ENCODE results near the gene DTNBP1.

DTNBP1 gene

GRCh38 chr6:15527838-15528617 is 134.8 kb downstream of the DTNBP1 start:
- no peak for DNase-seq

- DNase-seq: no peak
Observed at GRCh38 chr6:15526212-15526701, 136.6 kb downstream of the DTNBP1 start.

DNA sequence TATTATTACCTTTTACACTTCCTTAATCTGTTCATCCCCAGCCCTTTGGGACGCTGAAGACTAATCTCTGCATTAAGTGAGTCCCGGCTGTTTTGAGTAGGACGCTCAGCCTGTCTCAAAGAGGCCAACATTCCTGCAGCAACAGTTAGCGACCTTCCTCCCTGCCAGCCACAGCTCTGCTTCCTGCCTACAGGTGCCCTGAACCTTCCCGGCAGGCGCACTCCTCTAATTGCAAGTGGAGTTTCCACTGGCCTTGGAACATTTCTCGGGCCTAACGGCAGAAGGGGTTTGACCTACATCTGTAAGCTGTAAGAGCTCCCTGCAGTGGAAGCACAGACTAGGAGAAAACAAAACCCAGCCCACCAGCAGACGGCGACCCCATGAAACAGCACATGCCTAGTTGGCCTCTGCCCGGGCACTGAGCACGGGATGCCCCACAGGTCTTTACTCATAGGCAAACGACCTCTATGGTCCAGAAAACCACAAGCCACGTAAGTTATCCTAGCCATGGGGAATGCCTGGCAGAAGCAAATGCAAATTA is 137.9 kb downstream of the DTNBP1 start:
- no peak for DNase-seq

GRCh38 chr6:15523679-15524630 is 138.9 kb downstream of the DTNBP1 start:
- no peak for DNase-seq

- DNase-seq: no peak
Observed at GRCh38 chr6:15522856-15523529, 139.8 kb downstream of the DTNBP1 start.

- DNase-seq: no peak
Observed at GRCh38 chr6:15522427-15522826, 140.4 kb downstream of the DTNBP1 start.

DNA sequence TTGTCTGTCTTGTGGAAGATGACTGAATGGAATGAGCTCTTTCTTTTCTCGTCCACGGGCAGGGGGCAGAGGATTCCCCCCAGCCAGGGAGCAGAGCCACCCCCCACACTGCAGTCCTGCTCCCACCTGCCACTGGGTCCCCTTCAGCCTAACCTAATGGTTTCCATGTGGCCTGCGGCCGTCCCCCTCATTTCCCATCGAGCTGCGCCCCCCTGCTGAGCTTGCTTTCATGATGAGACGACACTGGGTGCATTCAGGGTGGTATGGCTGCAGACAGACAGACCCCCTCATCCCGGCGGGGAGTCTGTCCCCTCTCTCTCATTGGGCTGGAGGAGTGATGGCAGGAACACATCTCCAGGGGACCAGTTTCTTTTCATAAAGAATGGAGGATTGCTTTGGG is 140.8 kb downstream of the DTNBP1 start:
- no peak for DNase-seq

DNA sequence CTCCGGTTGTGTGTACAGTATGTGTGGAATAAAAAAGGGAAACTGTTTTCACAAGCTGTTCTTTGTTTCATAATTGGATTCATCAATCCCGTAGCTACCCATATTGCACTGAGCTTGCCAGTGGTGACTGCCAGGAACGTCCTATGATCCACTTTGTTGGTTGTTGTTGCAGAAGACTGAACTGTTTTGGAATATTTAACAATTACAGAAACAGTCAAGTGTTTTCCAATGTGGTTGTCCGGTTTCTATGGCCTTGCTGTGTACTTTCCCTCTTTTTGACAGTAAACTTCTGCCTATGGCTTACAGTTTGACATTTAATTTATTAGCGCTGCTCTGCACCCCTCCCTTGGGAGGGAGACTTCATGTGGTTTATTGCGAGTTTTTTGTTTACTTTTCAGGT is 141.2 kb downstream of the DTNBP1 start:
- DNase-seq: no peak

DNA sequence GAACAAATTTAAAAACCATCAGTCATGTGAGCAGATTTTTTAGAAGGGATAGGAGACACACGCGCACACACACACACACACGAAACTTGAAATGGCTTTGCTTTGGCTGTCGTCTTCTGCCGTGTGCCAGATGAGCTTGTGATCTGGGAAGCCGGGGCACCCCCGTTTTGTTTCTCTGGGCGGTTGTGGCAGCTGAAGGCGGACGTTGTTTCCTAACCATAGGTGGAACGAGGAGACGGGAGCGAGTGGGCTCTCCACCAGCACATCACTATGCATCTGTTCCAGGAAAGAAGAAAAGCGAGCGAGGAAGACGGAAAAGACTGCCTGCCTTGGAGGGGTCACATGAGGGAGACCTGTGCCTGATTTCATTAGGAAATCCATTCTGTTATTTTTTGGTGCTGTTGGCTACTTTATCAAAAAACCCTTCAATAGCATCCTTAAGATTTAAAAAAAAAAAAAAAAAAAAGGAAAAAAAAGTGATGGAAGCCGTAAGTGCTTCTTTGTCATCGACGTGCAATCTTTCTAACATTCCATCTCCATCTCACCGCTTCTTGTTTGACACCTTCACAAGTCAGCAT is 142.1 kb downstream of the DTNBP1 start:
- DNase-seq: no peak

GRCh38 chr6:15519681-15520080 is 143.1 kb downstream of the DTNBP1 start:
- no peak for DNase-seq

- DNase-seq: no peak
Observed at GRCh38 chr6:15518878-15519277, 143.9 kb downstream of the DTNBP1 start.

DNA sequence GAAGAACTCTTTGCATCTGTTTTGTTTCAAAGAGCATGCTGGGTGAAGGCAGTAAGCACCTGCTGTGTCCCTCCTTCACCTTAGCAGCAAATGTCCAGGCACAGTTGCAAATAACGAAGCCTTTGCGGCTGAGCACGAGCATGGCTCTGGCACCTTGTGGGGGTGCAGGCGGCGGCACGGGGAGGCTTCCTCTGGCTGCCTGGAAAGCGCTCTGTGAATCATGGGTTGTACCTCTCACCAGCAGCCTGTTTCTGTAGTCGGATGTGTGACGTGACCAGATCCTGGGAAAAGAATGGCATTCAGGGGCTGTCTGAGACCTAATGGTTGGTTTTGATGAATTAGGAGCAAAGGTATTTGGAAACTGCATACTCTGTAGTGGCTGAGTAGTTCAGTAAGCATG is 144.8 kb downstream of the DTNBP1 start:
- no peak for DNase-seq

GRCh38 chr6:15517600-15517999 is 145.2 kb downstream of the DTNBP1 start:
- DNase-seq: no peak

DNA sequence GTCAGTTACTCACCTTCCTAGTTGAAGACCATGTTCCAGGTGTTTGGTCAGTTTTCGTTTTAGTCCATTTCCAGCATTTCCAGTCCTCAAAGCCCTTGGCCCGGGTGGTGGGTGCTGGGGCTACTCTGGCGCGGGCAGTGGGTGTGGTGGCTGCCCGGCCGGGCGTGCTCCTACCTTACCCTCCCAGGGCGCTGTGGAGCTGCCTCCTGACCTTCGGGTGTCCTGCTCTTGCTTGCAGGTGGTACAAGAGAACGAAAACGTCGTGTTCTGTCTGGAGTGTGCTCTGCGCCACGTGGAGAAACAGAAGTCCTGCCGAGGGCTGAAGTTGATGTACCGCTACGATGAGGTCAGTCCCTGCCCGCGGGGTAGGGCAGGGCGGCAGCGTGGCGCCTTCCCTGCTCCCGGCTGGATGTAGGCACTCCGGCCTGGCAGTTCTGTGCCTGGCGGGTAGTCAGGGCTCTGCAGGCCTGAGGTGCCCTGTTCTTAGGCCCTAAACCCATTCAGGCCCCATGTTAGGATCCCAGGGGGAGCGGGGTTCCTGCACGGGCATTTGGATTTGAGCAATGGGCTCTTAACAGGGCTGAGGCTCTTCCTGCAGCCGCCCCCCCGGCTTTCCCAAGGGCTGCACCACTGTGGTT is 145.8 kb downstream of the DTNBP1 start:
- DNase-seq: no peak

GRCh38 chr6:15516378-15516777 is 146.4 kb downstream of the DTNBP1 start:
- no peak for DNase-seq

GRCh38 chr6:15515660-15516375 is 147.0 kb downstream of the DTNBP1 start:
- DNase-seq: no peak

- no peak for DNase-seq
Observed at GRCh38 chr6:15515226-15515625, 147.6 kb downstream of the DTNBP1 start.

GRCh38 chr6:15513801-15514711 is 148.8 kb downstream of the DTNBP1 start:
- DNase-seq: no peak

DNA sequence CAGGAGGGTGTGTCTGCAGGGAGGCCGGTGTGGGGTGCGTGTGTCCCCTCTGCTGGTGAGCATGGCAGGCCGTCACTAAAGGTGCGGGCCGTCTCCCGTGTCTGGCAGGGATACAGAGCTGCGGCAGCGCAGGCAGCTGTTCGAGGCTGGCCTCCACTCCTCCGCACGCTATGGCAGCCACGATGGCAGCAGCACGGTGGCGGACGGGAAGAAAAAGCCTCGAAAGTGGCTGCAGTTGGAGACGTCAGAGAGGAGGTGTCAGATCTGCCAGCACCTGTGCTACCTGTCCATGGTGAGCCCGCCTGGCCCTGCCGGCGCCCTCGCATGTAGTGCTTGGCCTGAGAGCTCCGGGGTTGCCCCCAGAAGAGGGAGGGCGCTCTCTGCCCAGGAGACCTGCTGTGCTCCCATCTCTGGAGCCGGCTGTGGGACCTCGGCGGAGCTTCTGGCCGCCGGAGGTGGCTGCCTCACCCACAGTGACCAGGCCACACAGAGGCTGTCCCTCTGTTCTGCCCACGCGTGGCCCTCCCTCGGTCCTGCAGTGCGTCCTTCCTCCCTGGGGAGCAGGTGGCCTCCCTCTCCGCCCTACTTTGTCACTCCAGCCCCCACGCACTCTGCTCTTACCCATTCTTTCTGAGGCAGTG is 149.6 kb downstream of the DTNBP1 start:
- DNase-seq: no peak

GRCh38 chr6:15512721-15513120 is 150.1 kb downstream of the DTNBP1 start:
- DNase-seq: no peak

Measured in activated CD4-positive, alpha-beta T cell treated with anti-CD3 and anti-CD28 coated beads, Interleukin-2, amount 50 U/mL, for 4 hours (primary cell).